ENCODE results near the gene CNNM2.

GRCh38 chr10:102960157-102960556, 42.1 kb downstream of the CNNM2 start:
- TF ChIP-seq CTCF (IDR thresholded peaks at IDR 0.05; ENCODE audit: low read length) (no peak), EZH2 (IDR thresholded peaks at IDR 0.05; ENCODE audit: borderline replicate concordance, low read length) (no peak)
